ENCODE measurements around the gene RBPJ.

Gene RBPJ

GRCh38 chr4:26424153-26424552 lies 103.3 kb downstream of the RBPJ start:
- no peak for DNase-seq

- no peak for DNase-seq
These were observed 104.0 kb downstream of the RBPJ start for GRCh38 chr4:26424838-26425237.

GRCh38 chr4:26425953-26426352 lies 105.1 kb downstream of the RBPJ start:
- DNase-seq, result no peak

GRCh38 chr4:26426892-26427291 lies 106.1 kb downstream of the RBPJ start:
- no peak for DNase-seq

GRCh38 chr4:26429910-26430309 lies 109.1 kb downstream of the RBPJ start:
- no peak for DNase-seq

GRCh38 chr4:26431461-26432180 lies 110.8 kb downstream of the RBPJ start:
- DNase-seq, result no peak

GRCh38 chr4:26432419-26432818 lies 111.6 kb downstream of the RBPJ start:
- no peak for DNase-seq

GRCh38 chr4:26433556-26433955 lies 112.7 kb downstream of the RBPJ start:
- DNase-seq, result no peak

GRCh38 chr4:26434030-26434639 lies 113.3 kb downstream of the RBPJ start:
- DNase-seq, result no peak

GRCh38 chr4:26441102-26441501 lies 120.3 kb downstream of the RBPJ start:
- DNase-seq, result no peak

- DNase-seq, result no peak
These were observed 121.0 kb downstream of the RBPJ start for GRCh38 chr4:26441771-26442170.

GRCh38 chr4:26447378-26447777 lies 126.6 kb downstream of the RBPJ start:
- DNase-seq, result no peak

- DNase-seq, result no peak
These were observed 129.6 kb downstream of the RBPJ start for GRCh38 chr4:26450418-26450817.

- no peak for DNase-seq
These were observed 130.8 kb downstream of the RBPJ start for GRCh38 chr4:26451597-26451996.

- peak; percentile 73 for DNase-seq
These were observed 132.0 kb downstream of the RBPJ start for GRCh38 chr4:26452565-26453531.

GRCh38 chr4:26454961-26455360 lies 134.1 kb downstream of the RBPJ start:
- DNase-seq, result no peak

- no peak for DNase-seq
These were observed 134.8 kb downstream of the RBPJ start for GRCh38 chr4:26455571-26455970.

- DNase-seq, result no peak
These were observed 136.6 kb downstream of the RBPJ start for GRCh38 chr4:26457412-26457811.

- DNase-seq, result no peak
These were observed 137.3 kb downstream of the RBPJ start for GRCh38 chr4:26458157-26458561.

GRCh38 chr4:26459054-26459755 lies 138.4 kb downstream of the RBPJ start:
- peak; percentile 53 for DNase-seq

- DNase-seq, result no peak
These were observed 139.1 kb downstream of the RBPJ start for GRCh38 chr4:26459756-26460530.

GRCh38 chr4:26462874-26463273 lies 142.1 kb downstream of the RBPJ start:
- DNase-seq, result no peak
